ENCODE data around the gene KRTAP16-1. TPM values are rescaled to one million over a fixed set of nuclear protein-coding genes. Genes with fewer than 3 reads are reported as not detected.

The KRTAP16-1 gene
- total RNA-seq, 3 donors from 2014 or later (not counting 1 experiment from before 2014, with no cell fraction given), result 0.16 to 0.23 (median 0.23) TPM

- Histone ChIP-seq H3K4me1 (ENCODE audit: control insufficient read depth, insufficient read depth, low read length) (peaks cover 4% of the 10 kb centered on the region), H3K27ac (ENCODE audit: low read length) (no peak overlapping the region), H3K36me3 (ENCODE audit: control insufficient read depth, insufficient read depth, low read length) (no peaks in the 10 kb centered on the region), H3K9me3 (ENCODE audit: control insufficient read depth, insufficient read depth, low read length) (no peaks in the 10 kb centered on the region), H3K4me3 (ENCODE audit: low read length) (no peak overlapping the region), H3K27me3 (ENCODE audit: control insufficient read depth, insufficient read depth, low read length) (no peaks in the 10 kb centered on the region)
- Mint-ChIP-seq H3K9me3 (peaks cover 0 to 3% of the 10 kb centered on the region in 2 donors), H3K4me1 (no peaks in the 10 kb centered on the region), H3K4me3 (no peak overlapping the region), H3K27ac (no peak overlapping the region), H3K27me3 (ENCODE audit: low read depth in 2 of 2) (peaks cover 8 to 10% of the 10 kb centered on the region in 2 donors), H3K36me3 (no peaks in the 10 kb centered on the region)
- DNase-seq (no peak), ATAC-seq (no peak)
- 35% methylated on average over 2 of the region's 2 CpGs for WGBS (ENCODE audit: insufficient coverage)
- intact Hi-C loops (cut with micrococcal nuclease), result no loop called here
- TF ChIP-seq CTCF (IDR thresholded peaks at IDR 0.05), result no peak
Observed at GRCh38 chr17:41318231-41318630, 9.1 kb upstream of the KRTAP16-1 start.

- Mint-ChIP-seq H3K27me3 (ENCODE audit: low read depth in 2 of 2) (peaks cover 8 to 10% of the 10 kb centered on the region in 2 donors), H3K4me1 (peaks cover 3% of the 10 kb centered on the region in 2 donors), H3K9me3 (peaks cover 0 to 3% of the 10 kb centered on the region in 2 donors), H3K36me3 (no peaks in the 10 kb centered on the region), H3K4me3 (no peak overlapping the region), H3K27ac (no peak overlapping the region)
- no peak for ATAC-seq
- H3K9me3 ChIP-seq (ENCODE audit: control insufficient read depth, insufficient read depth, low read length), result no peaks in the 10 kb centered on the region
- no peaks in the 10 kb centered on the region for H3K36me3 ChIP-seq (ENCODE audit: control insufficient read depth, insufficient read depth, low read length)
- H3K27ac ChIP-seq (ENCODE audit: low read length), result no peak overlapping the region
- 90% methylated on average over 17 of the region's 17 CpGs for WGBS (ENCODE audit: insufficient coverage)
- intact Hi-C loops (cut with micrococcal nuclease), result no loop called here
- no peaks in the 10 kb centered on the region for H3K4me1 ChIP-seq (ENCODE audit: control insufficient read depth, insufficient read depth, low read length)
- H3K27me3 ChIP-seq (ENCODE audit: control insufficient read depth, insufficient read depth, low read length), result no peaks in the 10 kb centered on the region
- DNase-seq, result no peak
- TF ChIP-seq CTCF (IDR thresholded peaks at IDR 0.05), result no peak
- H3K4me3 ChIP-seq (ENCODE audit: low read length), result no peak overlapping the region
Observed at GRCh38 chr17:41315814-41316445, 6.8 kb upstream of the KRTAP16-1 start.

GRCh38 chr17:41315204-41315794 lies 6.2 kb upstream of the KRTAP16-1 start, which contains the start of gene KRTAP17-1:
Gene KRTAP17-1 (minus strand): TSS chr17:41315710. CDS start chr17:41315650, 60 bp downstream.
- H3K27ac ChIP-seq (ENCODE audit: low read length), result no peak within 1 kb of the TSS
- Mint-ChIP-seq H3K36me3 (no peaks in the 10 kb centered on the region), H3K4me1 (peaks cover 5 to 10% of the 10 kb centered on the region in 2 donors), H3K27me3 (ENCODE audit: low read depth in 2 of 2) (peaks cover 8 to 10% of the 10 kb centered on the region in 2 donors), H3K9me3 (peaks cover 0 to 3% of the 10 kb centered on the region in 2 donors), H3K27ac (no peak within 1 kb of the TSS), H3K4me3 (no peak within 1 kb of the TSS)
- no peak for ATAC-seq
- no peaks in the 10 kb centered on the region for H3K27me3 ChIP-seq (ENCODE audit: control insufficient read depth, insufficient read depth, low read length)
- DNase-seq, result no peak
- H3K9me3 ChIP-seq (ENCODE audit: control insufficient read depth, insufficient read depth, low read length), result no peaks in the 10 kb centered on the region
- WGBS (ENCODE audit: insufficient coverage), result 93% methylated on average over 24 of the region's 24 CpGs
- no peak for TF ChIP-seq CTCF (IDR thresholded peaks at IDR 0.05)
- H3K4me3 ChIP-seq (ENCODE audit: low read length), result no peak within 1 kb of the TSS
- H3K4me1 ChIP-seq (ENCODE audit: control insufficient read depth, insufficient read depth, low read length), result peaks cover 3% of the 10 kb centered on the region
- intact Hi-C loops (cut with micrococcal nuclease), result no loop called here
- H3K36me3 ChIP-seq (ENCODE audit: control insufficient read depth, insufficient read depth, low read length), result no peaks in the 10 kb centered on the region
